ENCODE data around the gene HMGB2. TPM values are rescaled to one million over a fixed set of nuclear protein-coding genes. Genes with fewer than 3 reads are reported as not detected.

HMGB2 gene
- total RNA-seq, 1 donor from 2014 or later: 27.9 TPM

DNA sequence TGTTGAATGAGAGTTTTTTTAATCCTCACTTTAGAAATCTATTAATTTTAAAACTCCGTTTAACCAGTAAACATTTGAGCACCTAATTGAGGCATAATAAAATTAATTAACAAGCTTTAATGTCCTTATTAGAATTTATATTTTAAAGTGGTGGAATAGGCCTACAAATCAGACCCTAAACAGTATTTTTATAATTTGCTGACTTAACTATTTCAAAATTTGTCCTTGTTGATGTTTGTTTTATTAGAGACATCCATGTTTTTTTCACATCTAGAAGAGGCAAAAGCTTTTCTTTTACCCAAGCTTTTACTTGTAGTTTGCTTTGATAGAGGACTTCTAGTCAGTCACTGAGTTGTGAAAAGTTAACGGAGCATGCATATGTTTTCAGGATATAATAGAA lies 40.4 kb upstream of the HMGB2 start:
- TF ChIP-seq, protein P1, sequence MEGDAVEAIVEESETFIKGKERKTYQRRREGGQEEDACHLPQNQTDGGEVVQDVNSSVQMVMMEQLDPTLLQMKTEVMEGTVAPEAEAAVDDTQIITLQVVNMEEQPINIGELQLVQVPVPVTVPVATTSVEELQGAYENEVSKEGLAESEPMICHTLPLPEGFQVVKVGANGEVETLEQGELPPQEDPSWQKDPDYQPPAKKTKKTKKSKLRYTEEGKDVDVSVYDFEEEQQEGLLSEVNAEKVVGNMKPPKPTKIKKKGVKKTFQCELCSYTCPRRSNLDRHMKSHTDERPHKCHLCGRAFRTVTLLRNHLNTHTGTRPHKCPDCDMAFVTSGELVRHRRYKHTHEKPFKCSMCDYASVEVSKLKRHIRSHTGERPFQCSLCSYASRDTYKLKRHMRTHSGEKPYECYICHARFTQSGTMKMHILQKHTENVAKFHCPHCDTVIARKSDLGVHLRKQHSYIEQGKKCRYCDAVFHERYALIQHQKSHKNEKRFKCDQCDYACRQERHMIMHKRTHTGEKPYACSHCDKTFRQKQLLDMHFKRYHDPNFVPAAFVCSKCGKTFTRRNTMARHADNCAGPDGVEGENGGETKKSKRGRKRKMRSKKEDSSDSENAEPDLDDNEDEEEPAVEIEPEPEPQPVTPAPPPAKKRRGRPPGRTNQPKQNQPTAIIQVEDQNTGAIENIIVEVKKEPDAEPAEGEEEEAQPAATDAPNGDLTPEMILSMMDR (IDR thresholded peaks at IDR 0.05; ENCODE audit: insufficient read depth, low read length, severe bottlenecking): no peak
- DNase-seq (ENCODE audit: low read depth): no peak
- no peak for FAIRE-seq
- Histone ChIP-seq H3K4me3 (ENCODE audit: low read depth, low read length) (no peak overlapping the region), H3K36me3 (ENCODE audit: control insufficient read depth, insufficient read depth, low read length) (peaks cover 2% of the 10 kb centered on the region), H3K27me3 (ENCODE audit: control insufficient read depth, insufficient read depth, low read length) (no peaks in the 10 kb centered on the region)

DNA sequence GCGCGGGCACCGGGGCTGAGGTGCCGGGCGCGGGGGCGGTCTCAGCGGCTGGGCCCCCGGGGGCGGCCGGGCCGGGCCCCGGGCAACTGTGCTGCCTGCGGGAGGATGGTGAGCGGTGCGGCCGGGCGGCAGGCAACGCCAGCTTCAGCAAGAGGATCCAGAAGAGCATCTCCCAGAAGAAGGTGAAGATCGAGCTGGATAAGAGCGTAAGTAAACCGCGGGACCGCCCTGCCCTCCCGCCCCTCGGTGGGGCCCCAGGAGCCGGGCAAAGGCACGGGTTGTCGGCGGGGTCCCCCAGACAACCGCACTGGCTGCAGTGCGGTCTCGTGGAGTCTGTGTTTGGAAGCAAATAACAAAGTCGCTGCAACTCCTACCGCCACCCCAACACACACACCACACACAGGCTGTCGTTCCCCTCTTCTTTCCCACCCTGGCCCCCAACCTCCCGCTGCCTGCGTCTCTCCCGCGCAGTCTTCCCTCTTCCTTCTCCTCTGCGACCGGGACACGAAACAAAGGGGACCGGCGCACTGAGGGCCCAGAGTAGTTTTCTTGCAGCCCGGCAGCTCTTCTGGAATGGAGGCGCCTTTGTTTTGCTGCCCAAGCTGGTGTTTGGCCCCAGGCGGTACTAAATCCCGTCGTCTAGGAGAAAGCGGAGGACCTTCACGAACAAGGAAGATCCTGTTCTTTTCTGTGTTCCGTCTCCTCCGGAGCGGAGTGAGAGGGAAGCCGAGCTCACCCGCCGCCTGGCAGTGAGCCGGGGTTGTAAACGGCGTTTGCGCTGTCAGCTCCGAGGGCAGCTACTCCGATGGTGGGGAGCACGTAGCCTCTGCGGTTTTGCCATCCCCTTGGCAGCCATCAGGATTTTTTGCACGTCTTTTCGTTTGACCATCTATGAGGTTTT lies 37.4 kb upstream of the HMGB2 start:
- TF ChIP-seq, protein P1 (IDR thresholded peaks at IDR 0.05; ENCODE audit: insufficient read depth, low read length, severe bottlenecking): no peak
- peaks cover 2% of the 10 kb centered on the region for H3K36me3 ChIP-seq (ENCODE audit: control insufficient read depth, insufficient read depth, low read length)
- peak overlapping the region; percentile 95 for H3K4me3 ChIP-seq (ENCODE audit: low read depth, low read length)
- no peaks in the 10 kb centered on the region for H3K27me3 ChIP-seq (ENCODE audit: control insufficient read depth, insufficient read depth, low read length)
- FAIRE-seq: no peak
- peak; percentile 60 for DNase-seq (ENCODE audit: low read depth)

DNA sequence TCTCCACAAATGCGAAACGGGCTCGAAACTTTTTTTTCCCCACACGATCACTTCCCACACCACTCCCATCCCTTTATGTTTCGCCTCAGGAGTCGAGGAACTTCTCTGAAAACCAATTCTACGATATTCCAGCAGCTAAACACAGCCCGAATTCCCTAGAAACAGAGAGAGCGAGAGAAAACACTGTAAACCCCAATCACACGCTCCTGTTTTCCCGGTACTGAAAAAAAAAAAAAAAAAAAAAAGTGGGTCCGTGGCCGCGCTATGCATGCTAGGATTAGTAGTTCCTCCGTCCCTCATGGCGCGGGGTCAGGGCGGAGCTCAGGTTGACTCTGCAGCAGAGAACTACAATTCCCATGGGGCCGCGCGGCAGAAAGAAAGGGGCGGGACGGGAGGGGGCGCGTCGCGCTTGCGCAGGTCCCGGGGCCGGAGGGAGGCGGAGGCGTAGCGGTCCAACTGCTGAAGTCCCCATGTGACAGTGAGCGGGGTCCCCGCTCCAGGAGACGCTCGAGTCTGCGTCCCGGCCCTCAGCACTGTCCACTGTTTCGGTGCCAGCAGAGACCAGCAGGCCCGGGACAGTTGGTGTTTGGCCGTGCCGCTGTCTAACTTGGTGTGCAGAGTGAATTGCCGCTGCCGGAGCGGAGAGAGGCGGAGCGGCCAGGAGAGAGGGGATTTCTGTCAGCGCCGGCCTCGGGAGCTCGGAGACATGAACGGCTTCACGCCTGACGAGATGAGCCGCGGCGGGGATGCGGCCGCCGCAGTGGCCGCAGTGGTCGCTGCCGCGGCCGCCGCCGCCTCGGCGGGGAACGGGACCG lies 36.5 kb upstream of the HMGB2 start, which contains the start of gene SAP30:
SAP30 (plus strand) TSS at position 478 of the 815 bp plus-strand sequence; CDS start at position 707, 229 bp downstream.
- H3K36me3 ChIP-seq (ENCODE audit: control insufficient read depth, insufficient read depth, low read length): peaks cover 1% of the 10 kb centered on the region
- TF ChIP-seq, protein P1 (IDR thresholded peaks at IDR 0.05; ENCODE audit: insufficient read depth, low read length, severe bottlenecking): no peak
- no peaks in the 10 kb centered on the region for H3K27me3 ChIP-seq (ENCODE audit: control insufficient read depth, insufficient read depth, low read length)
- H3K4me3 ChIP-seq (ENCODE audit: low read depth, low read length): peak within 1 kb of the TSS; percentile 95
- peak; percentile 88 for DNase-seq (ENCODE audit: low read depth)
- FAIRE-seq: no peak

DNA sequence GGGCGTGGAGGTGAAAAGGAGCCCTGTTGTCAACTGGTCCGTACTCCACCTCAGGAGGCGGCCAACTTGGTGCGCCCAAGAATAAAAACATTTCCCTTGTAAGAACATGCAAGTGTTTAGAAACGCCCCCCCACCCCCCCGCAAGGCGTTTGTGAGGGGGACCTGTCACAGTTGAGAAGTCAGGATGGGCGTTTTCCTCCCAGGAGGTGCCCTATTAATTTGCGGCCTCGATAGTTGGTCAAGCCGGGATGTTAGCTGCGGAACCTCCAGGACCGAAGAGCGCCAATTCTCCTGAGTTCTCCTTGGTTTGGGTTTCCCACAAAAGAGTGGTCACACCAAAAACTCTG lies 35.9 kb upstream of the HMGB2 start:
- DNase-seq (ENCODE audit: low read depth) (no peak), FAIRE-seq (no peak)
- TF ChIP-seq, protein P1 (IDR thresholded peaks at IDR 0.05; ENCODE audit: insufficient read depth, low read length, severe bottlenecking): no peak
- Histone ChIP-seq H3K4me3 (ENCODE audit: low read depth, low read length) (peak overlapping the region; percentile 95), H3K36me3 (ENCODE audit: control insufficient read depth, insufficient read depth, low read length) (no peaks in the 10 kb centered on the region), H3K27me3 (ENCODE audit: control insufficient read depth, insufficient read depth, low read length) (no peaks in the 10 kb centered on the region)

DNA sequence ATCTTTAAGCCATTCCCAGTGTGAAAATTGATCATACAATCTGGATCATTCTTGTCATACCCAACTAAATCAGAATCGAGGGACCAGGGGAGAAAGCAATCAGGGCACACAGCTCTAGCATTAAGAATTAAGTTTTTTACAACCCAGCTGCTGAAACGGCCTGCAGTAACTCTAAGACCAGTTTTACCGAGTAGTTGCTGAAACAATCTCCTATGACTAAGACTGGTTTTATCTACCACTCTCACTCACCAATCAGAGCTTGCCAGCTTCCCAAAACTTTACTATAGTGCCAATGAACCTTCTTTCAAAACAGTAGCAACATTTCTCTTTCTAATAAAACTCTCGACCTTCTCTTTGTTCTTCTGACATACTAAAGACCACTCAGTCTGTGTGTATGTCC lies 33.8 kb upstream of the HMGB2 start:
- DNase-seq (ENCODE audit: low read depth) (peak; percentile 42), FAIRE-seq (peak; percentile 43)
- TF ChIP-seq, protein P1 (IDR thresholded peaks at IDR 0.05; ENCODE audit: insufficient read depth, low read length, severe bottlenecking): no peak
- H3K36me3 ChIP-seq (ENCODE audit: control insufficient read depth, insufficient read depth, low read length): no peaks in the 10 kb centered on the region
- H3K27me3 ChIP-seq (ENCODE audit: control insufficient read depth, insufficient read depth, low read length): no peaks in the 10 kb centered on the region
- no peak overlapping the region for H3K4me3 ChIP-seq (ENCODE audit: low read depth, low read length)
